Activated CD8-positive, alpha-beta T cell treated with anti-CD3 and anti-CD28 coated beads, Interleukin-2, amount 10 ng/mL, durations not matched to agents 7 days and 5 days (primary cell): Measurements from ENCODE around the gene HOXA5. TPM values are rescaled to one million over a fixed set of nuclear protein-coding genes. Genes with fewer than 3 reads are reported as not detected.

ENCODE experiments used
- ATAC-seq: fragments of 150-1000 bp; cut with Tn5 transposase; one replicate; pipeline ENCODE4 v1.10.0; 2021; ENCODE audit warnings: moderate library complexity
- CTCF ChIA-PET: fragments of 350-600 bp; sonication (Branson Sonifier 250); formaldehyde crosslinking; loops from one replicate; lab custom pipeline; 2021; ENCODE audit warnings: antibody characterized with exemption; lab: Charles Lee
- POLR2A ChIA-PET: fragments of 350-600 bp; sonication (Branson Sonifier 250); formaldehyde crosslinking; loops from one replicate; lab custom pipeline; 2021; ENCODE audit warnings: antibody characterized with exemption; lab: Charles Lee
- DNase-seq: peaks from one replicate; pipeline ENCODE4 v3.0.0-alpha.2; 2020
- H3K27ac Mint-ChIP-seq: one replicate; pipeline ENCODE4 v1.8.0; 2021; ENCODE audit warnings: mild to moderate bottlenecking, mixed read lengths
- H3K27me3 Mint-ChIP-seq: one replicate; pipeline ENCODE4 v1.8.0; 2021; ENCODE audit warnings: low read depth, mixed read lengths
- H3K36me3 Mint-ChIP-seq: one replicate; pipeline ENCODE4 v1.8.0; 2021; ENCODE audit warnings: low read depth, mixed read lengths
- H3K4me1 Mint-ChIP-seq: one replicate; pipeline ENCODE4 v1.8.0; 2021; ENCODE audit warnings: low read depth, mixed read lengths
- H3K4me3 Mint-ChIP-seq: one replicate; pipeline ENCODE4 v1.8.0; 2021; ENCODE audit warnings: mild to moderate bottlenecking, mixed read lengths
- H3K9me3 Mint-ChIP-seq: one replicate; pipeline ENCODE4 v1.8.0; 2022; ENCODE audit warnings: mixed read lengths; ENCODE audit not compliant: insufficient read depth
- total RNA-seq, 2 experiments: library from RNA; stranded (reverse); gene quantifications; one replicate each; pipeline ENCODE4 v1.2.3, GENCODE V29; 2021

Gene HOXA5
- total RNA-seq, 2 experiments from 2014 or later: not detected

GRCh38 chr7:27100694-27101170 is 42.7 kb downstream of the HOXA5 start:
- DNase-seq (no peak), ATAC-seq (no peak)
- peaks cover 70% of the 10 kb centered on the region for H3K27me3 Mint-ChIP-seq
- no peaks in the 10 kb centered on the region for H3K9me3 Mint-ChIP-seq
- no peak overlapping the region for H3K27ac Mint-ChIP-seq
- POLR2A ChIA-PET: no interaction called here
- H3K4me3 Mint-ChIP-seq: no peak overlapping the region
- H3K4me1 Mint-ChIP-seq: peaks cover 19% of the 10 kb centered on the region
- CTCF ChIA-PET: no interaction called here
- peaks cover 6% of the 10 kb centered on the region for H3K36me3 Mint-ChIP-seq

DNA sequence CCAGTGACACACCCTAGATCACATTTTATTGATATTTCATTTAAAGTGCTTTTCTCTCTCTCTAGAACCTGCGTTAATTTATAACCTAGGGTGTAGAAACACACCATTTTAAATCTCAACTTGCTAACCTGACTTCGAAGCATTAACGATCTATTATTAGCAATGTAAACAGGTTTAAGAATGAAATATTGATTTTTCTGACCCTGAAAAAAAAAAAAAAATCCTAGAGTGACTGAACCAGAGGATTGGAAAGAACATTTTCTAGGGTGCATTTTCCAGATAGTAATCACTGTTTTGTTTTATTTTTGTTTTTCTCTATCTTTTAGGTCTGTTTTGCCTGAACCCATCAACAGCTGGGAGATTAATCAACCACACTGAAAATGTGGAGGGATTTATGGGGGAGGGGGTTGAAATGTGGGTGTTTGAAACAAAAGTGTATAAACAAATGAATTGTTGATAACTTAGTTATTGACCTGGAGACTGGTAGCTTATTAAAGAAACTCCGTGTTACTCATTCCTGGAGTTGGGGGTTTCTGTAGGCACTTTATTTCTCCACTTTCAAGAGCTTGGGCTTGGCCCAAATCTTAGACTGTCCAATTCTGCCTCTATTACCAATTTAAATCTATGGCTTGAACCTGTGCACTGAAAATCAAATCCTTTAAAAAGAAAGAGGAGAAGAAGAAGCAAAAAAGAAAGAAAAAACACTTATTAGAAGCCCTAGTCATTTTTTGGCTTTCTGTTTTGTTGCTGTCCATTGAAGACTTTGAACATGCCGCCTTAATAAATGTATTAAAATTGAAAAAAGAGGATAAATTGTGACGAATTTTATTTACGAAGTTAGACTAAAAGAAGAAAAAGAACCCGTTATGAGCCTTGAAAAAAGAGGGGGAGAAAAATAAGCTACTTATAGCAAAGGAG is 43.8 kb downstream of the HOXA5 start:
- Mint-ChIP-seq H3K36me3 (peaks cover 6% of the 10 kb centered on the region), H3K27me3 (peaks cover 75% of the 10 kb centered on the region), H3K9me3 (no peaks in the 10 kb centered on the region), H3K27ac (no peak overlapping the region), H3K4me1 (peaks cover 28% of the 10 kb centered on the region), H3K4me3 (no peak overlapping the region)
- ChIA-PET CTCF (interaction anchor here (0.6 kb wide), 1 partner anchor 417 kb away, joined by 4 read pairs; no protein-coding TSS in a partner anchor), POLR2A (no interaction called here)
- DNase-seq (no peak), ATAC-seq (no peak)

DNA sequence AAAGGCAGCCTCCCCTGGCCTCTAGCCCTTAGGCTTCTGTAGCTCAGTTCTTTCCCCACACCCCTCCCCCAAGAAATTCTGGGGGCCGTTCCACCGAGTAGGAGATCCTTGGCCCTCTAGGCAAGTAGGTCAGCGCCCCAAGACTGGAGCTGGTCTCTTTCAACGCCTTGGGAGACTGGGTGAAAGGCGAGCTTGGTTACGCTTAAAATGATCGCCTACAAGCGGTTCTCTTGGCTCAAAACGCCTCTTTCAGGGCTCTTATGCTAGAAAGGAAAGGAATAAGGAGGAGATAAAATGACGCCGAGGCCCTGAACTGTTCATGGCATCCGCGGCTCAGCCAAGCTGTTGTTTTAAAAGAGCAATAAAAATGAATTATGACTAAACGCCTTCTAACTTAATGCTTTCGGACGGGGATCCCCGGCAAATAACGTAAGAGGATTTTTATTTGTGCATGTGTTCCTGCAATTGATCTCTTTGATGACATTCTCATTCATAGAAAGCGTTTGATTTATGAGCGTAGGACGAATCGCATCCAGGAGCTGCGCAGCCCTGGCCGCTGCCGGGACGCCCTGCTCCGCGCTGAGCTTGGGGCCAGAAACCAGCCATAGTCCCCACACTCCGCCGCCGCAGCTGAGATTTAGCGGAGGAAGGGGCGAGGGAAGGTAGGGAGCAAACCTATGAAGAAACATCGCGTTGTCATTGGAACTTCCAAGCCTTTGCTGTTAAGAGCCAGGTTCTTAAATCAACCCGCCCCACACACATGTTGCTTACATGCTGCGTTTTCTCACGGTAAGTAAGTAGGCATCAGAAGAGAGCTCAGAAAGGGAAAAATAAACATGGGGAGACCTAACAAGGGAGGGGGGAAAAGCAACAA is 44.7 kb downstream of the HOXA5 start:
- Mint-ChIP-seq H3K36me3 (peaks cover 6% of the 10 kb centered on the region), H3K9me3 (no peaks in the 10 kb centered on the region), H3K27ac (no peak overlapping the region), H3K27me3 (peaks cover 78% of the 10 kb centered on the region), H3K4me1 (peaks cover 28% of the 10 kb centered on the region), H3K4me3 (no peak overlapping the region)
- POLR2A ChIA-PET: no interaction called here
- ATAC-seq (no peak), DNase-seq (no peak)
- CTCF ChIA-PET: no interaction called here

DNA sequence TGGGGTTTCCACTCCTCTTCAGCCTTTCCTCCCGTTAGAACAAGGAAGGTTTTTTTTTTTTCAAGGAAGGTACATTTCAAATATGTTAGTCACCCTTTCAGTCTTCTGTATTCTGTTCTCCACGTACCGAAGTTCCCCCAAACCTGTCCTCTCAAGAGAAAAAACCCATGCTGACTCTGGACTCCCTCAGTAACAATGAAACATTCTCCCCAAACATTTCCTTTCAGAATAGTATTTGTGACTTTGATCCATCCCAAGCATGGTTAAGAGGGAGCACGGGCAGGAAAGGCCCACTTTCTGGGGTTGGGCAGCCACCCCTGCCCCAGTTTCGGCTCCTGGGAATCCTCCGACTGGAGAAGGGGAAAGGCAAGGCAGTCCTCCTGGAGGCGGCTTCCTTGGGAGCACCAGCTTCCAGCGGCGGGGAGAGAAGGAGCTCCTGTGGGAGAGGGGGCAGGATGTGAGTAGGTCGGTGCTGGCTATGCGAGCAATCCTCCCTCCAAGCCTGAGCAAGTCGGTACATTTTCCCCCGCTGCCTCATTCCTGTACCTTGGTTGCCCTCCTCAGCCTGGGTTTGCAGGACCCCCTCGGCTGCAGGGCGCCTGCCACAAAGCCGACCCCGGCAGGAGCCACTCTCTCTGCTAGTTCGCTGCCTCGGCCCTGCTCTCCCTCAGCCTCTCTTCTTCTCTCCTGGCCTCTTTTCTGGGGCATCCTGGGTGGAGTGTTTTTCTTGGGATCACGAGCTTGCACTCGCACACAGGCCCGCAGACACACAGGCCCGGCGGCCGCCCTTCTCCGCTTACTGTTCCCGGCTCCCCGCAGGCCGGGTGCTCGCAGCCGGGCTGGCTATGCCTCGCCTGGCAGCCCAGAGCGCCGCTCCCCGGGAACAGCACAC is 45.5 kb downstream of the HOXA5 start:
- H3K27ac Mint-ChIP-seq: no peak overlapping the region
- ChIA-PET CTCF (interaction anchor here (1.3 to 1.7 kb wide), 2 partner anchors 7 to 33 kb away, joined by 3 to 6 read pairs; partner anchors contain the start of gene HOXA4), POLR2A (no interaction called here)
- H3K27me3 Mint-ChIP-seq: peaks cover 77% of the 10 kb centered on the region
- H3K4me3 Mint-ChIP-seq: peak overlapping the region; percentile 85
- ATAC-seq (no peak), DNase-seq (no peak)
- H3K36me3 Mint-ChIP-seq: peaks cover 6% of the 10 kb centered on the region
- H3K9me3 Mint-ChIP-seq: no peaks in the 10 kb centered on the region
- peaks cover 27% of the 10 kb centered on the region for H3K4me1 Mint-ChIP-seq

DNA sequence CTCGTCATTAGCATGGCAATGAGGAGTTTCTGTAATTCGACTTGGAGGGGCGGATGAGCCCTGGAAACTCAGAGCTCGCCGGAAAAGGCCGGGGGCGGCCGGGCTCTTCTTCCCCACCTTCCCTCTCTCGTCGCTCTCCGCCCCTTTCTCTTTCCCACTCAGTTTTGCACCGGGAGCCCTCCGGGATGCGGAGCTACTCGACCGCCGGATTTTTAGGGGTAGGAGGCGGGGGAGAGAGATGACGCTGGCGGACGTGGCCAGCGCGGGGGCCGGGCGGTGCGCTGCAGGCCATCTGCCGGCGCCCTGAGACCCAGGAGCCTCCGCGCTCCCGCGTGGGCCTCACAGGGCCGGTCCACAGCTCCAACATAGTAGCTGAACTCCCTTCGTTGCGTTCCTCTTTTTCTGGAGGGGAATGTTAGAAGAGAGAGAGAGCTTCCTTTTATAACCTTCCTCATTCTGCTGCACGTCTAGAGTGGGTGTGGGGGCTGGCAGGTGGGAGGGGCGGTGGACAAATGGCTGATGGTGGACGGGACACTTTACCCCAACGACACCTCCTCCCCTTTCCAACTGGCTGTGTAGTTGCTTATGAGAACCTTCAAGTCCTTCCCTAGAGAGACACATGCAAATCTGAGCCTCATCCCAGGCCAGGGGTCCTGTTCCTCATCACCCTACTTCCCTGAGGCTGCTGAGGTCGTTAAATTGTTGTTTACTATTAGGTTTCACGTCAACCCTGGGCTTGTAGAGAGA is 46.5 kb downstream of the HOXA5 start:
- DNase-seq (no peak), ATAC-seq (no peak)
- ChIA-PET POLR2A (interaction anchor here (0.6 to 1.3 kb wide), 2 partner anchors 9 to 491 kb away, joined by 3 to 4 read pairs; no protein-coding TSS in a partner anchor), CTCF (interaction anchor here (1.3 to 1.7 kb wide), 3 partner anchors 8 to 33 kb away, joined by 3 to 6 read pairs (median 5); partner anchors contain the start of gene HOXA4)
- Mint-ChIP-seq H3K4me3 (peak overlapping the region; percentile 85), H3K27me3 (peaks cover 78% of the 10 kb centered on the region), H3K27ac (no peak overlapping the region), H3K36me3 (peaks cover 4% of the 10 kb centered on the region), H3K4me1 (peaks cover 23% of the 10 kb centered on the region), H3K9me3 (no peaks in the 10 kb centered on the region)

GRCh38 chr7:27095897-27096767 is 47.3 kb downstream of the HOXA5 start, which contains the start of gene HOXA1:
Gene HOXA1, minus strand, starts transcription at chr7:27096000. Its CDS starts 88 bp downstream, at chr7:27095912.
- ATAC-seq: peak; percentile 93
- Mint-ChIP-seq H3K27me3 (peaks cover 77% of the 10 kb centered on the region), H3K36me3 (peaks cover 1% of the 10 kb centered on the region), H3K4me1 (peaks cover 23% of the 10 kb centered on the region), H3K9me3 (no peaks in the 10 kb centered on the region), H3K4me3 (peak within 1 kb of the TSS; percentile 85), H3K27ac (peak within 1 kb of the TSS; percentile 85)
- ChIA-PET CTCF (interaction anchor here (1.4 to 1.7 kb wide), 2 partner anchors 9 to 13 kb away, joined by 5 to 6 read pairs; no protein-coding TSS in a partner anchor), POLR2A (interaction anchor here (0.6 to 1.3 kb wide), 2 partner anchors 10 to 492 kb away, joined by 3 to 4 read pairs; no protein-coding TSS in a partner anchor)
- peak; percentile 86 for DNase-seq

GRCh38 chr7:27095050-27095896 is 48.2 kb downstream of the HOXA5 start:
- peaks cover 77% of the 10 kb centered on the region for H3K27me3 Mint-ChIP-seq
- peaks cover 1% of the 10 kb centered on the region for H3K36me3 Mint-ChIP-seq
- H3K27ac Mint-ChIP-seq: peak overlapping the region; percentile 85
- POLR2A ChIA-PET: no interaction called here
- peak overlapping the region; percentile 85 for H3K4me3 Mint-ChIP-seq
- ATAC-seq (peak; percentile 7), DNase-seq (no peak)
- H3K9me3 Mint-ChIP-seq: no peaks in the 10 kb centered on the region
- CTCF ChIA-PET: interaction anchor here (0.7 kb wide), 1 partner anchor 88 kb away, joined by 3 read pairs; no protein-coding TSS in a partner anchor
- H3K4me1 Mint-ChIP-seq: peaks cover 23% of the 10 kb centered on the region

DNA sequence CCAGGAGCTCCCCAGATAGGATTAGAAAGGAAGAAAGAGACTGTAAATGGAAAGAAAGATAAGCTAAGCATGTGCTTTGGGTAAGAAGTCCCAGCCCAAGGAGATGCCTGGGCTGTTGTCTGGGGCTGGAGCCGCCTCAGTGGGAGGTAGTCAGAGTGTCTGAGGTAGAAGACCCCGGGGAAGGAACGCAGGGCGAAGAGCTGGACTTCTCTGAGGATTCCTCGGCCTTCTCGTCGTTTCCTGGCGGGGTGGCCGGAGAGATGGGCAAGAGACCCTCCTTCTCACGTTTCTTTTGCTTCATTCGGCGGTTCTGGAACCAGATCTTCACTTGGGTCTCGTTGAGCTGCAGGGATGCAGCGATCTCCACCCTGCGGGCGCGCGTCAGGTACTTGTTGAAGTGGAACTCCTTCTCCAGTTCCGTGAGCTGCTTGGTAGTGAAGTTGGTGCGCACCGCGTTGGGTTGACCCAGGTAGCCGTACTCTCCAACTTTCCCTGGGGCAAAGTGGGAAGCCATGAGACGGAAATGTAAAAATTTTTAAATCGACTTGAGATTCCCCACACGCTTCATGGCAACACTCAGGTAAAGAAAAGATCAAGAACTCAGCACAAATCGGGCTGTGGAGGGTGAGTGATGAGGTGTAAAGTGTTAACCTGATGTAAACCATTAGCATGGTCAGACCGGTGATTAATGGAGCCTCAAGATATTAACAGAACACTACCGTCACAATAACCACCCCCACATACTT is 49.0 kb downstream of the HOXA5 start:
- no peak for DNase-seq
- Mint-ChIP-seq H3K36me3 (peaks cover 1% of the 10 kb centered on the region), H3K4me1 (peaks cover 23% of the 10 kb centered on the region), H3K27me3 (peaks cover 82% of the 10 kb centered on the region), H3K27ac (no peak overlapping the region), H3K9me3 (no peaks in the 10 kb centered on the region), H3K4me3 (peak overlapping the region; percentile 85)
- ATAC-seq: no peak
- ChIA-PET CTCF (interaction anchor here (0.7 to 1.1 kb wide), 2 partner anchors 89 to 102 kb away, joined by 3 to 5 read pairs; no protein-coding TSS in a partner anchor), POLR2A (no interaction called here)
